H1 (cell line): Measurements from ENCODE around the gene OTUD6A.

Source experiments
- ATF2 ChIP-seq: IDR thresholded peaks from 2 replicates; pipeline ENCODE4 v1.6.1; 2012; ENCODE audit warnings: low read length, inconsistent platforms
- CTCF ChIP-seq, 3 experiments: IDR thresholded peaks; 1 replicate in 2 of 3; 2 replicates in 1 of 3; pipeline versions ENCODE4 v1.5.1 to v1.6.1; 2011; ENCODE audit warnings: low read length in 3 of 3, mild to moderate bottlenecking in 3 of 3, inconsistent platforms in 2 of 3, low read depth in 1 of 3, moderate library complexity in 1 of 3; ENCODE audit not compliant: insufficient read depth in 1 of 3; ENCODE audit errors: control extremely low read depth in 1 of 3
- EP300 ChIP-seq, 2 experiments: IDR thresholded peaks; 1 replicate in 1 of 2; 2 replicates in 1 of 2; pipeline ENCODE4 v1.6.1; 2011 to 2012; ENCODE audit warnings: low read depth in 2 of 2, low read length in 2 of 2, mild to moderate bottlenecking in 2 of 2, borderline replicate concordance in 1 of 2, inconsistent platforms in 1 of 2, moderate library complexity in 1 of 2
- EZH2 ChIP-seq: fragments of 200-600 bp; sonication (generic); IDR thresholded peaks from 2 replicates; pipeline ENCODE4 v1.7.1; 2012; ENCODE audit warnings: low read depth, mild to moderate bottlenecking, moderate library complexity, low read length, inconsistent platforms; ENCODE audit not compliant: severe bottlenecking
- FOSL1 ChIP-seq: IDR thresholded peaks from 2 replicates; pipeline ENCODE4 v1.6.1; 2011; ENCODE audit warnings: mild to moderate bottlenecking, low read depth, low read length, moderate library complexity; ENCODE audit not compliant: insufficient read depth
- HDAC2 ChIP-seq, 2 experiments: fragments of 300-600 bp in 1 of 2; sonication (generic) in 1 of 2; IDR thresholded peaks; 2 replicates each; pipeline ENCODE4 v1.6.1; 2011 to 2012; ENCODE audit warnings: low read depth in 2 of 2, low read length in 2 of 2, mild to moderate bottlenecking in 2 of 2, moderate library complexity in 2 of 2, borderline replicate concordance in 1 of 2, inconsistent platforms in 1 of 2
- MAX ChIP-seq: IDR thresholded peaks from 2 replicates; pipeline ENCODE4 v1.6.1; 2012; ENCODE audit warnings: inconsistent platforms
- POLR2A ChIP-seq, 2 experiments: IDR thresholded peaks; 1 replicate in 1 of 2; 2 replicates in 1 of 2; pipeline ENCODE4 v1.6.1; 2011; ENCODE audit warnings: low read depth in 2 of 2, low read length in 2 of 2, mild to moderate bottlenecking in 2 of 2; ENCODE audit errors: control extremely low read depth in 1 of 2
- POLR2AphosphoS5 ChIP-seq: IDR thresholded peaks from 2 replicates; pipeline ENCODE4 v1.6.1; 2011; ENCODE audit warnings: low read depth, low read length
- RAD21 ChIP-seq, 2 experiments: IDR thresholded peaks in 1 of 2; conservative IDR thresholded peaks in 1 of 2; 2 replicates each; pipeline ENCODE4 v1.6.1; 2011; ENCODE audit warnings: low read depth in 2 of 2, low read length in 2 of 2, improper control_type of control experiment in 1 of 2, inconsistent platforms in 1 of 2, mild to moderate bottlenecking in 1 of 2, moderate library complexity in 1 of 2
- SUZ12 ChIP-seq: fragments of 200-600 bp; sonication (generic); IDR thresholded peaks from 2 replicates; pipeline ENCODE4 v1.6.1; 2012; ENCODE audit warnings: mild to moderate bottlenecking, inconsistent platforms, low read length, moderate library complexity, mixed read lengths
- YY1 ChIP-seq: IDR thresholded peaks from 2 replicates; pipeline ENCODE4 v1.6.1; 2011; ENCODE audit warnings: low read depth, mild to moderate bottlenecking, low read length
- ZNF274 ChIP-seq: IDR thresholded peaks from 2 replicates; pipeline ENCODE4 v1.7.0; 2012; ENCODE audit warnings: low read length, borderline replicate concordance; ENCODE audit errors: extremely low read depth

- TF ChIP-seq HDAC2 (IDR thresholded peaks at IDR 0.05; ENCODE audit: borderline replicate concordance in 1 of 2, low read depth in 2 of 2, low read length in 2 of 2): no peak
- TF ChIP-seq CTCF (IDR thresholded peaks at IDR 0.05; ENCODE audit: control extremely low read depth in 1 of 3, insufficient read depth in 1 of 3, low read depth in 1 of 3, low read length in 3 of 3): no peak
- TF ChIP-seq POLR2AphosphoS5: no peak
- no peak for TF ChIP-seq EP300 (IDR thresholded peaks at IDR 0.05; ENCODE audit: borderline replicate concordance in 1 of 2, low read depth in 2 of 2, low read length in 2 of 2)
- TF ChIP-seq EZH2: no peak
- TF ChIP-seq MAX: no peak
- TF ChIP-seq RAD21 (IDR thresholded peaks at IDR 0.05 in 1 of 2, conservative IDR thresholded peaks at IDR 0.05 in 1 of 2; ENCODE audit: low read depth in 2 of 2, low read length in 2 of 2): no peak
- TF ChIP-seq POLR2A (IDR thresholded peaks at IDR 0.05; ENCODE audit: control extremely low read depth in 1 of 2, low read depth in 2 of 2, low read length in 2 of 2): no peak
- no peak for TF ChIP-seq ZNF274
- TF ChIP-seq ATF2: no peak
- TF ChIP-seq SUZ12: no peak
- no peak for TF ChIP-seq FOSL1
- no peak for TF ChIP-seq YY1
Observed at GRCh38 chrX:70089604-70090297, 27.5 kb downstream of the OTUD6A start.
